SU-DHL-6 (cell line): ENCODE measurements around the gene EGR1.

ENCODE experiments used
- H2AFZ ChIP-seq: fragments of 200-600 bp; sonication (generic); 2 replicates; pipeline ENCODE4 v1.6.1; 2014; ENCODE audit warnings: low read depth, mild to moderate bottlenecking, moderate library complexity, mixed read lengths, antibody characterized with exemption, low read length; ENCODE audit not compliant: severe bottlenecking
- H3F3A ChIP-seq: fragments of 200-600 bp; shearing (Covaris generic); 2 replicates; pipeline ENCODE4 v1.6.0; 2016; ENCODE audit warnings: antibody characterized with exemption, mild to moderate bottlenecking; ENCODE audit not compliant: insufficient read depth
- H3K27ac ChIP-seq: fragments of 200-600 bp; sonication (generic); 2 replicates; pipeline ENCODE4 v1.5.1; 2016; ENCODE audit warnings: low read depth, mild to moderate bottlenecking, low read length, moderate library complexity, mixed read lengths
- H3K27me3 ChIP-seq: fragments of 200-600 bp; sonication (generic), shearing (Covaris generic); 2 replicates; pipeline ENCODE4 v1.6.0; 2014; ENCODE audit warnings: mild to moderate bottlenecking, low read length
- H3K36me3 ChIP-seq: fragments of 200-600 bp; sonication (generic); 2 replicates; pipeline ENCODE4 v1.6.1; 2014; ENCODE audit warnings: mild to moderate bottlenecking, low read length, mixed read lengths
- H3K4me2 ChIP-seq: fragments of 300-600, 200-600 bp; shearing (Covaris generic), sonication (generic); 2 replicates; pipeline ENCODE4 v1.6.0; 2014; ENCODE audit warnings: low read length, low read depth, mild to moderate bottlenecking; ENCODE audit not compliant: poor library complexity, severe bottlenecking
- H3K4me3 ChIP-seq: fragments of 200-600 bp; sonication (generic); 2 replicates; pipeline ENCODE4 v1.5.1; 2014; ENCODE audit warnings: antibody characterized with exemption, low read length, mild to moderate bottlenecking, mixed read lengths; ENCODE audit not compliant: insufficient read depth, poor library complexity, severe bottlenecking
- H3K79me2 ChIP-seq: fragments of 200-600 bp; sonication (generic); 2 replicates; pipeline ENCODE4 v1.6.1; 2014; ENCODE audit warnings: mild to moderate bottlenecking, low read length, moderate library complexity; ENCODE audit not compliant: insufficient read depth
- H3K9ac ChIP-seq: fragments of 200-600 bp; sonication (generic); 2 replicates; pipeline ENCODE4 v1.7.0; 2014; ENCODE audit warnings: mild to moderate bottlenecking, low read length
- H3K9me2 ChIP-seq: fragments of 200-600 bp; sonication (generic); replicated peaks from 2 replicates; pipeline ENCODE4 v1.6.1; 2014; ENCODE audit warnings: low read length; ENCODE audit not compliant: insufficient read depth
- H3K9me3 ChIP-seq: fragments of 200-600 bp; sonication (generic); 2 replicates; pipeline ENCODE4 v1.6.1; 2014; ENCODE audit warnings: low read length, mixed read lengths; ENCODE audit not compliant: insufficient read depth
- H4K20me1 ChIP-seq: fragments of 200-600 bp; sonication (generic); 2 replicates; pipeline ENCODE4 v1.6.1; 2014; ENCODE audit warnings: low read depth, mild to moderate bottlenecking, antibody characterized with exemption, low read length, moderate library complexity, mixed read lengths
- EZH2phosphoT487 ChIP-seq: fragments of 200-600 bp; sonication (generic), shearing (Covaris generic); conservative IDR thresholded peaks from 2 replicates; pipeline ENCODE4 v1.6.1; 2018; ENCODE audit warnings: mild to moderate bottlenecking, antibody characterized with exemption, low read length, moderate library complexity, mixed read lengths
- TF ChIP-seq, protein P1 (sequence below): fragments of 200-600 bp; sonication (generic); IDR thresholded peaks from one replicate; pipeline ENCODE4 v1.5.1; 2017; ENCODE audit warnings: antibody characterized with exemption, mild to moderate bottlenecking, low read length, moderate library complexity; ENCODE audit not compliant: insufficient read depth, poor library complexity, severe bottlenecking

Gene EGR1

DNA sequence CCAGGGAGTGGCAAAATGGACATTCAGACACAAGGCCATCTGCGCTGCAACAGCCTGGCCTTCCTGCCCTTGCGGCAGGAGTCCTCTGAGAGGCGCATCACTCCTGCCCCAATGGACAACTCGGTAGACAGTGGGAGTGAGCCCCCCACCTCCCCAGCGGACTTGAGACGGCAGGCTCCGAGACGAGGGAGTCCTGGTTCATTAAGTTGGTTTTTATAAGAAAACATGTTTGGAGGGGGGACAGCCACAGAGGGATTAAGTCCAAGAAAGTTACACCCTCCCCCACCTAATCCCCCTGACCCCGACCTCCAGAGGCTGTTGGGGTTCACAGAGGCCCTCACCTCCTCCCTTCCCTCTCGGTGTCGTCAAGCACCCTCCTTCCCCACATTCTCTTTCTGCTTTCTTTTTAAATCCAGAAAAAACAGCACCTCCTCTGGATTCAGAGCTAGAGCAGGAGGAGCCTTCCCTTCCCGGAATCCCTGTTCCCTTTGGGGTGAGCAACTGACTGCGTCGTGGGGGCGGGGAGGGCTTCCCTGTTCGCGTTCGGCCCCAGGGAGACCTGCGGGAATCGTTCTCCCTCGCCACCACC is 1.8 kb upstream of the EGR1 start:
- Histone ChIP-seq H3F3A (peaks cover 3% of the 10 kb centered on the region; the same call in 1 of the 2 replicates), H3K9me3 (no peaks in the 10 kb centered on the region), H3K27ac (peak overlapping the region; percentile 56), H3K36me3 (no peaks in the 10 kb centered on the region; the same call in 1 of the 2 replicates), H3K79me2 (no peaks in the 10 kb centered on the region), H3K4me2 (peak overlapping the region; percentile 92), H3K9me2 (no peaks in the 10 kb centered on the region), H3K4me3 (peak overlapping the region; percentile 75), H4K20me1 (peaks cover 6% of the 10 kb centered on the region; the same call in 1 of the 2 replicates), H3K27me3 (no peaks in the 10 kb centered on the region), H2AFZ (peak overlapping the region; percentile 81), H3K9ac (peak overlapping the region; percentile 94)
- TF ChIP-seq EZH2phosphoT487: no peak
- TF ChIP-seq, protein P1, sequence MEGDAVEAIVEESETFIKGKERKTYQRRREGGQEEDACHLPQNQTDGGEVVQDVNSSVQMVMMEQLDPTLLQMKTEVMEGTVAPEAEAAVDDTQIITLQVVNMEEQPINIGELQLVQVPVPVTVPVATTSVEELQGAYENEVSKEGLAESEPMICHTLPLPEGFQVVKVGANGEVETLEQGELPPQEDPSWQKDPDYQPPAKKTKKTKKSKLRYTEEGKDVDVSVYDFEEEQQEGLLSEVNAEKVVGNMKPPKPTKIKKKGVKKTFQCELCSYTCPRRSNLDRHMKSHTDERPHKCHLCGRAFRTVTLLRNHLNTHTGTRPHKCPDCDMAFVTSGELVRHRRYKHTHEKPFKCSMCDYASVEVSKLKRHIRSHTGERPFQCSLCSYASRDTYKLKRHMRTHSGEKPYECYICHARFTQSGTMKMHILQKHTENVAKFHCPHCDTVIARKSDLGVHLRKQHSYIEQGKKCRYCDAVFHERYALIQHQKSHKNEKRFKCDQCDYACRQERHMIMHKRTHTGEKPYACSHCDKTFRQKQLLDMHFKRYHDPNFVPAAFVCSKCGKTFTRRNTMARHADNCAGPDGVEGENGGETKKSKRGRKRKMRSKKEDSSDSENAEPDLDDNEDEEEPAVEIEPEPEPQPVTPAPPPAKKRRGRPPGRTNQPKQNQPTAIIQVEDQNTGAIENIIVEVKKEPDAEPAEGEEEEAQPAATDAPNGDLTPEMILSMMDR: no peak

DNA sequence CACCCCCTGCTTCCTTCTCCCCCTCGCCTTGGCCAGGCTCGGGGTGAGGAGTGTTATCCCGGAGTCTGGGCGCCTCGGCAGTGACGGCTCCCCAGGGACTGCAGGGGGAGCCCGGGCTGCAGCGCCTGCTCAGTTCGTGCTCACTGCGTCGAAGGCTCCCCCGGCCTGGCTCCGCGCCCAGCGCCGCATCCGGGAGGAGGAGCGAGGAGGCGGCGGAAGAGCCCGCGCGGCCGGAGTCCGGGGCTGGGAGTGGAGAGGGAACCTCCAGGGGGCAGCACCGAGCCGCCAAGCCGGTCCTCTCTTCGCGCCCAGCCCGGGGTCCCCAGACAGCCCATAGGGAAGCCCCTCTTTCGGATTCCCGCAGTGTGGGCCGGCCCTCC is 1.3 kb upstream of the EGR1 start:
- Histone ChIP-seq H4K20me1 (peaks cover 6% of the 10 kb centered on the region; the same call in 1 of the 2 replicates), H3K9me3 (no peaks in the 10 kb centered on the region), H3K79me2 (no peaks in the 10 kb centered on the region), H3F3A (peaks cover 7% of the 10 kb centered on the region), H2AFZ (peak overlapping the region; percentile 81), H3K27ac (peak overlapping the region; percentile 80), H3K4me3 (peak overlapping the region; percentile 75), H3K9ac (peak overlapping the region; percentile 94), H3K4me2 (peak overlapping the region; percentile 92), H3K9me2 (no peaks in the 10 kb centered on the region), H3K27me3 (no peaks in the 10 kb centered on the region), H3K36me3 (no peaks in the 10 kb centered on the region; the same call in 1 of the 2 replicates)
- no peak for TF ChIP-seq EZH2phosphoT487
- TF ChIP-seq, protein P1: peak; percentile 77

DNA sequence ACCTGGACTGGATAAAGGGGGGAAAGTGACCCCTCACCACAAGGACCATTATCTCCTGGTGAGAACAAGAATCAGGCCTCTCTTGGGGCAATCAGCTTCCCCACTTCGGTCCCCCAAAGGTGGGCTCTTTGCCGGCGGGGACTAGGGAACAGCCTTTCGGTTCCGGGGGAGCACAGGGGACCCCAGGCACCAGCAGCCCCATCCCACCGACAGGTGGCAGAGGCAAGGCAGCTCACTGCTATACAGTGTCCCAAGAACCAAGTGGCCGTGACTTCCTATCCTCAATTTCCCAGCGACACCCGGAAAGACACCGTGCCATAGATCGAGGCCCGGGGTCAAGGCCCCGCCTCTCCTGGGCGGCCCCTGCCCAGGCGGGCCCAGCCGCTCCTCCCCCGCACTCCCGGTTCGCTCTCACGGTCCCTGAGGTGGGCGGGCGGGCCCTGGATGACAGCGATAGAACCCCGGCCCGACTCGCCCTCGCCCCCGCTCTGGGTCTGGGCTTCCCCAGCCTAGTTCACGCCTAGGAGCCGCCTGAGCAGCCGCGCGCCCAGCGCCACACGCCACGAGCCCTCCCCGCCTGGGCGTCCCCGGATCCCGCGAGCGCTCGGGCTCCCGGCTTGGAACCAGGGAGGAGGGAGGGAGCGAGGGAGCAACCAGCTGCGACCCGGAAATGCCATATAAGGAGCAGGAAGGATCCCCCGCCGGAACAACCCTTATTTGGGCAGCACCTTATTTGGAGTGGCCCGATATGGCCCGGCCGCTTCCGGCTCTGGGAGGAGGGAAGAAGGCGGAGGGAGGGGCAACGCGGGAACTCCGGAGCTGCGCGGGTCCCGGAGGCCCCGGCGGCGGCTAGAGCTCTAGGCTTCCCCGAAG is 655 bp upstream of the EGR1 start:
- H3K36me3 ChIP-seq: no peaks in the 10 kb centered on the region; the same call in 1 of the 2 replicates
- H2AFZ ChIP-seq: peak overlapping the region; percentile 81
- no peak for TF ChIP-seq EZH2phosphoT487
- TF ChIP-seq, protein P1: peak; percentile 12

More for the DNA sequence above, 655 bp upstream of the EGR1 start:
- Histone ChIP-seq H3K9me2 (no peaks in the 10 kb centered on the region), H3K9me3 (no peaks in the 10 kb centered on the region), H3K79me2 (no peaks in the 10 kb centered on the region), H3K27ac (peak overlapping the region; percentile 80), H3K27me3 (no peaks in the 10 kb centered on the region), H3K9ac (peak overlapping the region; percentile 94), H3K4me2 (peak overlapping the region; percentile 92), H3K4me3 (peak overlapping the region; percentile 75), H4K20me1 (peaks cover 6% of the 10 kb centered on the region; the same call in 1 of the 2 replicates), H3F3A (peaks cover 13% of the 10 kb centered on the region)
